ENCODE measurements around the gene HOOK2.

HOOK2 gene

DNA sequence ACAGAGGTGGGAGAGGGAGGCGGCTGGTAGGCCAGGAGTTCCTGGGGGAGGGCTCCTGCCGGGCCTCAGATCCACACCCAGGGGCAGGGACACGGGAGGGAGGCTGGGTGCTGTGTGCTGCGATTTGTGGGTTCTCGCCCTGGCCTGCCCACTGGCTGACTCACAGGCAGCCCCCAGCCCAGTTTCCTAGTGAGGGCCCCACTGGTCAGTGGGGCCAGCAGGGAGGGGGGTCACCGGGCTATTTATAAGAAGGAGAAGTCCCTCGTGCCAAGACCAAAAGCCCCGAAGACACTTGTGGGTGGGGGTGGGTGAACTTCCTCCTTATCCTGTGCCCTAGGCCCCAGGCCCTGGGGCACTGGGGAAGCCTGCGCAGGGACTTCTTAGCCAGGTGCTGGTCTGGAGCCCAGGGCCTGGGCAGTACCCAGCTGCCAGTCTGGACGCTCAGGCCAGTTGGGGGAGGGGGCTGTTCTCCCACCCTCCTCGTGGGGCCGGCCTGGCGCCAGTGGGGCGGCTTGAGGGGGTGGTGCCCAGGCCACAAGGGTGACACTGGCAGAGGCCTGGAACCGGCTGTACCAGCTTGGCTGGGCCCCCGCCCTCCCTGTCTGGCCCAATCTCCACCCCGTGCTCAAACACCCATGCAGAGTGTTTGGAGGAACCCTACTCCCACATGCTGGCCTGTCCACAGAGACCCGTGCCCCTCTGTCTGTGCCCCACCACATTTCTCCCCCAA is 11.0 kb upstream of the HOOK2 start:
- H3K4me1 ChIP-seq (ENCODE audit: control insufficient read depth in 1 of 2, insufficient read depth in 2 of 2, low read length in 2 of 2) = peaks cover 30 to 35% of the 10 kb centered on the region in 2 donors
- H3K27me3 ChIP-seq (ENCODE audit: low read depth, low read length) = no peaks in the 10 kb centered on the region
- H3K9me3 ChIP-seq (ENCODE audit: control insufficient read depth in 1 of 2, low read length in 2 of 2) = no peaks in the 10 kb centered on the region
- H3K27ac ChIP-seq (ENCODE audit: low read length) = peak overlapping the region; percentile 93
- H3K36me3 ChIP-seq (ENCODE audit: control insufficient read depth in 1 of 2, insufficient read depth in 2 of 2, low read length in 2 of 2) = peaks cover 0 to 18% of the 10 kb centered on the region in 2 donors
- H3K4me3 ChIP-seq (ENCODE audit: low read depth in 1 of 2, low read length in 2 of 2) = no peak overlapping the region

- Histone ChIP-seq H3K4me3 (ENCODE audit: low read depth in 1 of 2, low read length in 2 of 2) (no peak overlapping the region), H3K36me3 (ENCODE audit: control insufficient read depth in 1 of 2, insufficient read depth in 2 of 2, low read length in 2 of 2) (peaks cover 0 to 14% of the 10 kb centered on the region in 2 donors), H3K27me3 (ENCODE audit: low read depth, low read length) (no peaks in the 10 kb centered on the region), H3K9me3 (ENCODE audit: control insufficient read depth in 1 of 2, low read length in 2 of 2) (no peaks in the 10 kb centered on the region), H3K4me1 (ENCODE audit: control insufficient read depth in 1 of 2, insufficient read depth in 2 of 2, low read length in 2 of 2) (peaks cover 30% of the 10 kb centered on the region in 2 donors), H3K27ac (ENCODE audit: low read length) (peak overlapping the region; percentile 93)
Measured at GRCh38 chr19:12785431-12786031, 10.2 kb upstream of the HOOK2 start.

- Histone ChIP-seq H3K27me3 (ENCODE audit: low read depth, low read length) (no peaks in the 10 kb centered on the region), H3K4me1 (ENCODE audit: control insufficient read depth in 1 of 2, insufficient read depth in 2 of 2, low read length in 2 of 2) (peaks cover 28 to 30% of the 10 kb centered on the region in 2 donors), H3K9me3 (ENCODE audit: control insufficient read depth in 1 of 2, low read length in 2 of 2) (no peaks in the 10 kb centered on the region), H3K4me3 (ENCODE audit: low read depth in 1 of 2, low read length in 2 of 2) (peak overlapping the region in 1 of 2 donors; percentile 7), H3K36me3 (ENCODE audit: control insufficient read depth in 1 of 2, insufficient read depth in 2 of 2, low read length in 2 of 2) (peaks cover 0 to 11% of the 10 kb centered on the region in 2 donors), H3K27ac (ENCODE audit: low read length) (peak overlapping the region; percentile 93)
Measured at GRCh38 chr19:12784871-12785430, 9.6 kb upstream of the HOOK2 start.

- Histone ChIP-seq H3K9me3 (ENCODE audit: control insufficient read depth in 1 of 2, low read length in 2 of 2) (no peaks in the 10 kb centered on the region), H3K4me1 (ENCODE audit: control insufficient read depth in 1 of 2, insufficient read depth in 2 of 2, low read length in 2 of 2) (peaks cover 28 to 31% of the 10 kb centered on the region in 2 donors), H3K4me3 (ENCODE audit: low read depth in 1 of 2, low read length in 2 of 2) (peak overlapping the region in 1 of 2 donors; percentile 7), H3K36me3 (ENCODE audit: control insufficient read depth in 1 of 2, insufficient read depth in 2 of 2, low read length in 2 of 2) (peaks cover 0 to 11% of the 10 kb centered on the region in 2 donors), H3K27me3 (ENCODE audit: low read depth, low read length) (no peaks in the 10 kb centered on the region), H3K27ac (ENCODE audit: low read length) (peak overlapping the region; percentile 93)
Measured at GRCh38 chr19:12784394-12784870, 9.1 kb upstream of the HOOK2 start.

- Histone ChIP-seq H3K27ac (ENCODE audit: low read length) (peak overlapping the region; percentile 93), H3K36me3 (ENCODE audit: control insufficient read depth in 1 of 2, insufficient read depth in 2 of 2, low read length in 2 of 2) (peaks cover 0 to 6% of the 10 kb centered on the region in 2 donors), H3K9me3 (ENCODE audit: control insufficient read depth in 1 of 2, low read length in 2 of 2) (no peaks in the 10 kb centered on the region), H3K4me3 (ENCODE audit: low read depth in 1 of 2, low read length in 2 of 2) (peak overlapping the region; percentile 7 to 56), H3K4me1 (ENCODE audit: control insufficient read depth in 1 of 2, insufficient read depth in 2 of 2, low read length in 2 of 2) (peaks cover 29 to 36% of the 10 kb centered on the region in 2 donors), H3K27me3 (ENCODE audit: low read depth, low read length) (no peaks in the 10 kb centered on the region)
Measured at GRCh38 chr19:12783849-12784393, 8.6 kb upstream of the HOOK2 start.

DNA sequence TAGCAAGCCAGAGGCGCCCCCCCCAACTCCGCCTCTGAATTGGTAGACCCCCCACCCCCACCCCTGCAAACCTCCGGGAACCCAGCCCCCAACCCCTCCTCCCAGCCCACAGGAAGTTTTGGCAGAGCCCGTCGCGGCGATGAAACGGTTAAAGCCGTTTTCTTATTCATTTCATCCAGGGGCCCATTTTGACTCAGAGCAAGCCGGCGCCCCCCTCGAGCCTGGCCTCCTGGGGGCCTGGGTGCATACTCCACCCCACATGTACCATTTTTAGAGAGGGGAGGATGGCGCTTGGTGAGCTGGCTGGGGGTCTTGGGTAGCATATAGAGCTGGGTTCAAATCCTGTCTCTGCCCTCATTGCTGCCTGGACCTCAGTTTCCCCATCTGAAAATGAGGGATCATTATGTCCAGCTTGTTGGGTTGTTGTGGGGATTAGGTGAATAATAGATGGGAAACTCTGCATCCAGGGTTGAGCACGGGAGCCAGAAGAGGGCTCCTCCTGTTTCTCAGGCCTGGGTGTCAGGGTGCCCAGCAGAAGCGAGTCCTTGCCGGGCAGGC is 8.0 kb upstream of the HOOK2 start:
- H3K27me3 ChIP-seq (ENCODE audit: low read depth, low read length) = no peaks in the 10 kb centered on the region
- H3K27ac ChIP-seq (ENCODE audit: low read length) = peak overlapping the region; percentile 93
- H3K9me3 ChIP-seq (ENCODE audit: control insufficient read depth in 1 of 2, low read length in 2 of 2) = no peaks in the 10 kb centered on the region
- peaks cover 0 to 5% of the 10 kb centered on the region in 2 donors for H3K36me3 ChIP-seq (ENCODE audit: control insufficient read depth in 1 of 2, insufficient read depth in 2 of 2, low read length in 2 of 2)
- H3K4me1 ChIP-seq (ENCODE audit: control insufficient read depth in 1 of 2, insufficient read depth in 2 of 2, low read length in 2 of 2) = peaks cover 29 to 36% of the 10 kb centered on the region in 2 donors
- peak overlapping the region in 1 of 2 donors; percentile 56 for H3K4me3 ChIP-seq (ENCODE audit: low read depth in 1 of 2, low read length in 2 of 2)

GRCh38 chr19:12782424-12783290 is 7.3 kb upstream of the HOOK2 start:
- H3K36me3 ChIP-seq (ENCODE audit: control insufficient read depth in 1 of 2, insufficient read depth in 2 of 2, low read length in 2 of 2) = peaks cover 0 to 5% of the 10 kb centered on the region in 2 donors
- peaks cover 24 to 31% of the 10 kb centered on the region in 2 donors for H3K4me1 ChIP-seq (ENCODE audit: control insufficient read depth in 1 of 2, insufficient read depth in 2 of 2, low read length in 2 of 2)
- peak overlapping the region; percentile 93 for H3K27ac ChIP-seq (ENCODE audit: low read length)
- no peaks in the 10 kb centered on the region for H3K9me3 ChIP-seq (ENCODE audit: control insufficient read depth in 1 of 2, low read length in 2 of 2)
- H3K4me3 ChIP-seq (ENCODE audit: low read depth in 1 of 2, low read length in 2 of 2) = peak overlapping the region; percentile 52 to 56
- H3K27me3 ChIP-seq (ENCODE audit: low read depth, low read length) = no peaks in the 10 kb centered on the region

DNA sequence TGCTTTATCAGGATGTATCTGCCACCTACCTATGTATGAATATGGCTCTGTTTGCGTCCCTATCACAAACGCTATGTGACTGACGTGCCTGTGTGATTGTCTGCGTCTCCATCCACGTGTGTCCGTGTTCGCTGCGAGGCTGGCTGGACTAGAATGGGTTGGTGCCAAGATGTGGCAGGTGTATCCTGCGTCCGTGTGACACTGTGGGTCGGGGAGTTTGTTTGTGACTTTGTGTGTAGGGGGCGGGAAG is 6.7 kb upstream of the HOOK2 start:
- Histone ChIP-seq H3K9me3 (ENCODE audit: control insufficient read depth in 1 of 2, low read length in 2 of 2) (no peaks in the 10 kb centered on the region), H3K4me1 (ENCODE audit: control insufficient read depth in 1 of 2, insufficient read depth in 2 of 2, low read length in 2 of 2) (peaks cover 24 to 34% of the 10 kb centered on the region in 2 donors), H3K36me3 (ENCODE audit: control insufficient read depth in 1 of 2, insufficient read depth in 2 of 2, low read length in 2 of 2) (peaks cover 0 to 5% of the 10 kb centered on the region in 2 donors), H3K4me3 (ENCODE audit: low read depth in 1 of 2, low read length in 2 of 2) (peak overlapping the region; percentile 52 to 56), H3K27ac (ENCODE audit: low read length) (peak overlapping the region; percentile 92), H3K27me3 (ENCODE audit: low read depth, low read length) (no peaks in the 10 kb centered on the region)

GRCh38 chr19:12779162-12779993 is 4.0 kb upstream of the HOOK2 start:
- Histone ChIP-seq H3K27me3 (ENCODE audit: low read depth, low read length) (no peaks in the 10 kb centered on the region), H3K4me3 (ENCODE audit: low read depth in 1 of 2, low read length in 2 of 2) (peak overlapping the region in 1 of 2 donors; percentile 63), H3K36me3 (ENCODE audit: control insufficient read depth in 1 of 2, insufficient read depth in 2 of 2, low read length in 2 of 2) (peaks cover 0 to 5% of the 10 kb centered on the region in 2 donors), H3K27ac (ENCODE audit: low read length) (peak overlapping the region; percentile 95), H3K4me1 (ENCODE audit: control insufficient read depth in 1 of 2, insufficient read depth in 2 of 2, low read length in 2 of 2) (peaks cover 15 to 31% of the 10 kb centered on the region in 2 donors), H3K9me3 (ENCODE audit: control insufficient read depth in 1 of 2, low read length in 2 of 2) (no peaks in the 10 kb centered on the region)

- H3K27me3 ChIP-seq (ENCODE audit: low read depth, low read length) = no peaks in the 10 kb centered on the region
- H3K9me3 ChIP-seq (ENCODE audit: control insufficient read depth in 1 of 2, low read length in 2 of 2) = no peaks in the 10 kb centered on the region
- H3K36me3 ChIP-seq (ENCODE audit: control insufficient read depth in 1 of 2, insufficient read depth in 2 of 2, low read length in 2 of 2) = peaks cover 0 to 5% of the 10 kb centered on the region in 2 donors
- peak overlapping the region; percentile 63 to 89 for H3K4me3 ChIP-seq (ENCODE audit: low read depth in 1 of 2, low read length in 2 of 2)
- H3K4me1 ChIP-seq (ENCODE audit: control insufficient read depth in 1 of 2, insufficient read depth in 2 of 2, low read length in 2 of 2) = peaks cover 12 to 29% of the 10 kb centered on the region in 2 donors
- peak overlapping the region; percentile 95 for H3K27ac ChIP-seq (ENCODE audit: low read length)
Measured at GRCh38 chr19:12778905-12779161, 3.5 kb upstream of the HOOK2 start.

Measured in muscle layer of duodenum (tissue), 2 donors.